Measurements from ENCODE around the gene GP1BA. TPM values are rescaled to one million over a fixed set of nuclear protein-coding genes. Genes with fewer than 3 reads are reported as not detected.
"Not testable (repeated sequence)": the region's sequence is repeated elsewhere in the genome, so short reads cannot be mapped to it uniquely, and the experiment has no call there.

The GP1BA gene
- total RNA-seq, 2 donors from 2014 or later: 0.11 TPM; not detected in 1

DNA sequence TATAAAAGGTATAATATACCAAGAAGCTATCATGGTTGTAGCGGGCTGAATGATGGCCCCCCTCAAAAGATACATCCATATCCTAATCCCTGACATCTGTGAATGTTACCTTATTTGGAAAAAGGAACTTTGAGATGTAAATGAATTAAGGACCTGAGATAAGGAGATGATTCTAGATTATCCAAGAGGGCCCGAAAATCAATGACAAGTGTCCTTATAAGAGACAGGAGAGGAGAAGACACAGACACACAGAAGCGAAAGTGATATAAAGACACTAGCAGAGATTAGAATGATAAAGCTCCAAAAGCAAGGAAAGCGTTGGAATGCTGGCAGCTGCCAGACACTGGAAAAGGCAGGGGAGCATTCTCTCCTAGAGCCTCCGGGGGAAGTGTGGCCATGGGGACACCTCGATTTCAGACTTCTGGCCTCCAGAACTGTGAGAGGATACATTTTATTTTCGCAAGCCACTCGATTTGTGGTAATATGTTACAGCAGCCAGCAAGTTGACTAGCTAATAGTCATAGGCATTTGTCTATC is 12.5 kb upstream of the GP1BA start:
- H3K4me3 Mint-ChIP-seq: no peak overlapping the region
- H3K36me3 Mint-ChIP-seq (ENCODE audit: low read depth): no peaks in the 10 kb centered on the region
- ATAC-seq (replicated peaks): no peak
- peaks cover 4% of the 10 kb centered on the region for H3K4me1 Mint-ChIP-seq
- no peaks in the 10 kb centered on the region for H3K27me3 Mint-ChIP-seq
- no peaks in the 10 kb centered on the region for H3K9me3 Mint-ChIP-seq
- no peak overlapping the region for H3K27ac Mint-ChIP-seq

DNA sequence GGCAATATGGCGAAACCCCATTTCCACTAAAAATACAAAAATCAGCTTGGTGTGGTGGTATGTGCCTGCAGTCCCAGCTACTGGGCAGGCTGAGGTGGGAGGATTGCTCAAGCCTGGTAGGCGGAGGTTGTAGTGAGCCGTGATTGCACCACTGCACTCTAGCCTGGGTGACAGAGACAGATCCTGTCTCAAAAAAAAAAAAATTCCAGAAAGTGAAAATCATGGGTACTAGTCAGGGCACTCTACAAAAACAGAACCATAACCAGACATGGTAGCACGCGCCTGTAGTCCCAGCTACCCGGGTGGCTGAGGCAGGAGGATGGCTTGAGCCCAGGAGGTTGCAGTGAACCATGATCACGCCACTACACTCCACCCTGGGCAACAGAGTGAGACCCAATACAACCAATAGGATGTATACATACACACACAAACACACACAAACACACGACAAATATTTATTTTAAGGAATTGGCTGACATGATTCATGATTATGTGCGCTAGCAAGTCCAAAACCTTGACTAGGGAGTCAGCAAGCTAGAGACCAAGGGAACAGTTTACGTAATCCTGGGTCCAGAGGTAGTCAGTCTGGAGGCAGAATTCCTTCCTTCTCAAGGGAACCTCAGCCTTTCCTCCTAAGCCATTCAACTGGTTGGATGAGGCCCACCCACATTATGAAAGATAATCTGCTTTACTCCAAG is 11.6 kb upstream of the GP1BA start:
- Mint-ChIP-seq H3K27ac (no peak overlapping the region), H3K4me3 (no peak overlapping the region)
- ATAC-seq (replicated peaks): no peak

DNA sequence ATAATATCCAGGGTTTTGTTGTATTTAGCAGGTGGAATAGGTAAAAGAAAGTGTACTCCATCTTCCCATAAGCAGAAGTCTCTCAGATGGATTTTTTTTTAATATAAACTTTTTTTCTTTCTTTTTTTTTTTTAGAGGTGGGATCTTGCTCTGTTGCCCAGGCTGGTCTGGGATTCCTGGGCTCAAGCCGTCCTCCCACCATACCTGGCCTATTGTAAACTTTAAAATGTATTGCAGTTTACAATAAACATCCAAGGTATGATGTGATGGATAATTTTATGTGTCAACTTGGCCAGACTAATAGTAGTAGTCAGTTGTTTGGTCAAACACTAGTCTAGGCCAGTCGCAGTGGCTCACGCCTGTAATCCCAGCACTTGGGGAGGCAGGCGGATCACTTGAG is 10.8 kb upstream of the GP1BA start:
- H3K36me3 Mint-ChIP-seq (ENCODE audit: low read depth): no peaks in the 10 kb centered on the region
- no peak overlapping the region for H3K4me3 Mint-ChIP-seq
- no peak overlapping the region for H3K27ac Mint-ChIP-seq
- H3K9me3 Mint-ChIP-seq: no peaks in the 10 kb centered on the region
- no peaks in the 10 kb centered on the region for H3K27me3 Mint-ChIP-seq
- no peak for ATAC-seq (replicated peaks)
- peaks cover 4% of the 10 kb centered on the region for H3K4me1 Mint-ChIP-seq

More for the DNA sequence above, 11.6 kb upstream of the GP1BA start:
- no peaks in the 10 kb centered on the region for H3K9me3 Mint-ChIP-seq
- no peaks in the 10 kb centered on the region for H3K27me3 Mint-ChIP-seq
- H3K36me3 Mint-ChIP-seq (ENCODE audit: low read depth): no peaks in the 10 kb centered on the region
- H3K4me1 Mint-ChIP-seq: peaks cover 4% of the 10 kb centered on the region

DNA sequence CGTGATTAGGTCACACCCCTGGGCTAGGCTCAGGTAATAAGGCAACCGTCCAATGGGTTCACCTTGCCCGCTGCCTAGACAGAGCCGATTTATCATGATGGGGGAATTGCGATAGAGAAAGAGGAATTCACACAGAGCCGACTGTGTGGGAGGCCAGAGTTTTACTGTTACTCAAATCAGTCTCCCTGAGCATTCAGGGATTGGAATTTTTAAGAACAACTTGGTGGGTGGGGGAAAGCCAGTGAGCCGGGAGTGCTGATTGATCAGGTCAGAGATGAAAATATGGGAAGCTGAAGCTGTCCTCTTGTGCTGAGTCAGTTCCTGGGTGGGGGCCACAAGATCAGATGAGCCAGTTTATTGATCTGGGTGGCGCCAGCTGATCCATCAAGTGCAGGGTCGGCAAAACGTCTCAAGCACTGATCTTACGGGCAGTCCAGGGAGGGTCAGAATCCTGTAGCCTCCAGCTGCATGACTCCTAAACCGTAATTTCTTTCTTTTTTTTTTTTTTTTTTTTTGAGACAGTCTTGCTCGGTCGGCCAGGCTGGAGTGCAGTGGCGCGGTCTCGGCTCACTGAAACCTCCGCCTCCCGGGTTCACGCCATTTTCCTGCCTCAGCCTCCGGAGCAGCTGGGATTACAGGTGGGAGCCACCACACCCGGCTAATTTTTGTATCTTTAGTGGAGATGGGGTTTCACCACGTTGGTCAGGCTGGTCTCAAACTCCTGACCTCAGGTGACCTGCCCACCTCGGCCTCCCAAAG is 5.3 kb upstream of the GP1BA start:
- peak; percentile 63 for ATAC-seq (replicated peaks)
- H3K27me3 Mint-ChIP-seq, H3K27ac Mint-ChIP-seq, H3K9me3 Mint-ChIP-seq, H3K4me1 Mint-ChIP-seq: not testable (repeated sequence)
- Mint-ChIP-seq H3K4me3 (peak overlapping the region; percentile 15), H3K36me3 (ENCODE audit: low read depth) (peaks cover 18% of the 10 kb centered on the region)

DNA sequence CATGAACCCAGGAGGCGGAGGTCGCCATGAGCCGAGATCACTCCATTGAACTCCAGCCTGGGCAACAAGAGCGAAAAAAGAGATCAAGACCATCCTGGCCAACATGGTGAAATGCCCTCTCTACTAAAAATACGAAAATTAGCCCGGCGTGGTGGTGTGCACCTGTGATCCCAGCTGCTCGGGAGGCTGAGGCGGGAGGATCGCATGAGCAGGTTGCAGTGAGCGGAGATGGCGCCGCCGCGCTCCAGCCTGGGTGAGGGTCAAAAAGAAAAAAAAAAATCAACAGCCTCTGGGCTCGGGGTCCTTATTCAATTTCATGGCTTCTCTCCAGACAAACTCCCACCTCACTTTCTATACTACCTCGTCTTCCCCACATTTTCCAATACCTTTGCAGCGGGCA is 3.2 kb upstream of the GP1BA start:
- H3K4me1 Mint-ChIP-seq: peaks cover 17% of the 10 kb centered on the region
- no peaks in the 10 kb centered on the region for H3K9me3 Mint-ChIP-seq
- H3K4me3 Mint-ChIP-seq: no peak overlapping the region
- ATAC-seq (replicated peaks): no peak
- peaks cover 20% of the 10 kb centered on the region for H3K36me3 Mint-ChIP-seq (ENCODE audit: low read depth)
- H3K27ac Mint-ChIP-seq: no peak overlapping the region
- no peaks in the 10 kb centered on the region for H3K27me3 Mint-ChIP-seq

DNA sequence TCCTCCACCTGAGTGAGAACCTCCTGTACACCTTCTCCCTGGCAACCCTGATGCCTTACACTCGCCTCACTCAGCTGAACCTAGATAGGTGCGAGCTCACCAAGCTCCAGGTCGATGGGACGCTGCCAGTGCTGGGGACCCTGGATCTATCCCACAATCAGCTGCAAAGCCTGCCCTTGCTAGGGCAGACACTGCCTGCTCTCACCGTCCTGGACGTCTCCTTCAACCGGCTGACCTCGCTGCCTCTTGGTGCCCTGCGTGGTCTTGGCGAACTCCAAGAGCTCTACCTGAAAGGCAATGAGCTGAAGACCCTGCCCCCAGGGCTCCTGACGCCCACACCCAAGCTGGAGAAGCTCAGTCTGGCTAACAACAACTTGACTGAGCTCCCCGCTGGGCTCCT is 679 bp downstream of the GP1BA start:
- H3K9me3 Mint-ChIP-seq: no peaks in the 10 kb centered on the region
- H3K4me3 Mint-ChIP-seq: no peak overlapping the region
- no peak for ATAC-seq (replicated peaks)
- H3K4me1 Mint-ChIP-seq: peaks cover 21% of the 10 kb centered on the region
- H3K27me3 Mint-ChIP-seq: no peaks in the 10 kb centered on the region
- H3K36me3 Mint-ChIP-seq (ENCODE audit: low read depth): peaks cover 48% of the 10 kb centered on the region
- peak overlapping the region; percentile 47 for H3K27ac Mint-ChIP-seq

DNA sequence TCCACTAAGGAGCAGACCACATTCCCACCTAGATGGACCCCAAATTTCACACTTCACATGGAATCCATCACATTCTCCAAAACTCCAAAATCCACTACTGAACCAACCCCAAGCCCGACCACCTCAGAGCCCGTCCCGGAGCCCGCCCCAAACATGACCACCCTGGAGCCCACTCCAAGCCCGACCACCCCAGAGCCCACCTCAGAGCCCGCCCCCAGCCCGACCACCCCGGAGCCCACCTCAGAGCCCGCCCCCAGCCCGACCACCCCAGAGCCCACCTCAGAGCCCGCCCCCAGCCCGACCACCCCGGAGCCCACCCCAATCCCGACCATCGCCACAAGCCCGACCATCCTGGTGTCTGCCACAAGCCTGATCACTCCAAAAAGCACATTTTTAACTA is 1.6 kb downstream of the GP1BA start:
- peaks cover 27% of the 10 kb centered on the region for H3K4me1 Mint-ChIP-seq
- no peaks in the 10 kb centered on the region for H3K27me3 Mint-ChIP-seq
- H3K36me3 Mint-ChIP-seq (ENCODE audit: low read depth): peaks cover 50% of the 10 kb centered on the region
- no peak overlapping the region for H3K4me3 Mint-ChIP-seq
- H3K9me3 Mint-ChIP-seq: no peaks in the 10 kb centered on the region
- peak overlapping the region; percentile 47 for H3K27ac Mint-ChIP-seq
- no peak for ATAC-seq (replicated peaks)

DNA sequence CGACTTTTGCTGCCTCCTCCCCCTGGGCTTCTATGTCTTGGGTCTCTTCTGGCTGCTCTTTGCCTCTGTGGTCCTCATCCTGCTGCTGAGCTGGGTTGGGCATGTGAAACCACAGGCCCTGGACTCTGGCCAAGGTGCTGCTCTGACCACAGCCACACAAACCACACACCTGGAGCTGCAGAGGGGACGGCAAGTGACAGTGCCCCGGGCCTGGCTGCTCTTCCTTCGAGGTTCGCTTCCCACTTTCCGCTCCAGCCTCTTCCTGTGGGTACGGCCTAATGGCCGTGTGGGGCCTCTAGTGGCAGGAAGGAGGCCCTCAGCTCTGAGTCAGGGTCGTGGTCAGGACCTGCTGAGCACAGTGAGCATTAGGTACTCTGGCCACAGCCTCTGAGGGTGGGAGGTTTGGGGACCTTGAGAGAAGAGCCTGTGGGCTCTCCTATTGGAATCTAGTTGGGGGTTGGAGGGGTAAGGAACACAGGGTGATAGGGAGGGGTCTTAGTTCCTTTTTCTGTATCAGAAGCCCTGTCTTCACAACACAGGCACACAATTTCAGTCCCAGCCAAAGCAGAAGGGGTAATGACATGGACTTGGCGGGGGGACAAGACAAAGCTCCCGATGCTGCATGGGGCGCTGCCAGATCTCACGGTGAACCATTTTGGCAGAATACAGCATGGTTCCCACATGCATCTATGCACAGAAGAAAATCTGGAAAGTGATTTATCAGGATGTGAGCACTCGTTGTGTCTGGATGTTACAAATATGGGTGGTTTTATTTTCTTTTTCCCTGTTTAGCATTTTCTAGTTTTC is 2.3 kb downstream of the GP1BA start:
- H3K27ac Mint-ChIP-seq: peak overlapping the region; percentile 47
- H3K4me1 Mint-ChIP-seq: peaks cover 27% of the 10 kb centered on the region
- peak overlapping the region; percentile 42 for H3K4me3 Mint-ChIP-seq
- H3K36me3 Mint-ChIP-seq (ENCODE audit: low read depth): peaks cover 50% of the 10 kb centered on the region
- ATAC-seq (replicated peaks): peak; percentile 85
- H3K27me3 Mint-ChIP-seq: no peaks in the 10 kb centered on the region
- no peaks in the 10 kb centered on the region for H3K9me3 Mint-ChIP-seq

DNA sequence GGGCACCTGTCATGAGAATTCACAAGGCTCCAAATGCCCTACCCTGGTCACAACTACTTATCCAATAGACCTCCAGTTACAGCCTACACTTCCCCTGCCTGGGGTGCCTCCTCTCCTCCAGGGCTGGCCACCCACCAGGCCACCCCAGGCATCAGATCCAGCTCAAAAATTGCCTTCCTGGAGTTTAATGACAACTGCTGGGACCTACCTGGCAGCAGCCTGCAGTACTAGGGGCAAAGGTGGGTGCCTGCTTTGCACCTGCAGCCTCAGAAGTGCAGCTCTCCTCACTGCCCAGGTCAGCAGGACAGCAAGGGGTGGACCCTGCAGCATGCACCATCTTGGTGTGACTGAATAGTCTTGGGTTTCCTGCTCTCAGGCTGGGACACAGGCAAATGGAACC is 3.6 kb downstream of the GP1BA start:
- no peak for ATAC-seq (replicated peaks)
- H3K27ac Mint-ChIP-seq: peak overlapping the region; percentile 25
- peaks cover 54% of the 10 kb centered on the region for H3K36me3 Mint-ChIP-seq (ENCODE audit: low read depth)
- no peaks in the 10 kb centered on the region for H3K27me3 Mint-ChIP-seq
- no peak overlapping the region for H3K4me3 Mint-ChIP-seq
- peaks cover 27% of the 10 kb centered on the region for H3K4me1 Mint-ChIP-seq
- no peaks in the 10 kb centered on the region for H3K9me3 Mint-ChIP-seq

DNA sequence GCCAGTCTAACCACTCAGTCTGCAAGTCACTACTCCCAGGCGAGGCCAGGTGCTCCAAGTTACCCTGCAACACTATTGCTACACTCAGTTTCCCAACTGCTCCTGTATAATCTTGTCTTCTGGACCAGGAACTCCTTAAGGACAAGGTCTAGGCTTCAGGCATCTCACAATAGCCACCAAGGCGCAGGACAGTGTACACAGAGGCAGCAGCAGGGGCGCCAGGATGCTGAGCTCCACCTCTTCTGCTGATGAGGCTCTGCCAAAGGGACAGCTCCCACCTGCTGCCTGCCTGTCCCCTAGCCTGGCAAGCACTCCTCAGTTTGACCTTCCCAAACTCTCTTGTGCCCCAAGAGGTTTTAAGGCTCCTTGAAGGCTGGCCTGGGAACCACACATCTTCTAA is 4.4 kb downstream of the GP1BA start:
- H3K27ac Mint-ChIP-seq: peak overlapping the region; percentile 41
- H3K9me3 Mint-ChIP-seq: no peaks in the 10 kb centered on the region
- no peak overlapping the region for H3K4me3 Mint-ChIP-seq
- no peaks in the 10 kb centered on the region for H3K27me3 Mint-ChIP-seq
- H3K4me1 Mint-ChIP-seq: peaks cover 33% of the 10 kb centered on the region
- no peak for ATAC-seq (replicated peaks)
- peaks cover 61% of the 10 kb centered on the region for H3K36me3 Mint-ChIP-seq (ENCODE audit: low read depth)

DNA sequence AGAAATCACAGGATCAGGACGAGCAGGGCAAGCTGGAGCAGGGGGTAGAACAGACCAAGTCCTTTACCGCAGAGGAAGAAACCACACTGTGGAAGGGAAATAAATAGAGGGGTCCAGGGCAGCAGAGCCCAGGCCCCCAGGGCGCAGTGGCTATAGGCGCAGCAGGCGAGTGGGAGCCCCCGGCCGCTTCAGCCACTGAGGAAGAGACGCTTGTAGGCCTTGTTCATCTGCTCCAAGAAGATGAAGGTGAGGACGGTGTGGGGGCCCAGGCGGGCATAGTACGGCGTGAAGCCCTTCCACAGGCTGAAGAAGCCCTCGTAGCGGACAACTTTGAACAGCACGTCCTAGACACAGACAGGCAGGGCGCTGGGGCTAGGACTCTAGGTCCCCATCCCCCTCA is 5.5 kb downstream of the GP1BA start:
- Mint-ChIP-seq H3K27ac (peak overlapping the region; percentile 41), H3K9me3 (no peaks in the 10 kb centered on the region), H3K4me1 (peaks cover 40% of the 10 kb centered on the region), H3K36me3 (ENCODE audit: low read depth) (peaks cover 73% of the 10 kb centered on the region), H3K4me3 (peak overlapping the region; percentile 91), H3K27me3 (no peaks in the 10 kb centered on the region)
- ATAC-seq (replicated peaks): no peak

DNA sequence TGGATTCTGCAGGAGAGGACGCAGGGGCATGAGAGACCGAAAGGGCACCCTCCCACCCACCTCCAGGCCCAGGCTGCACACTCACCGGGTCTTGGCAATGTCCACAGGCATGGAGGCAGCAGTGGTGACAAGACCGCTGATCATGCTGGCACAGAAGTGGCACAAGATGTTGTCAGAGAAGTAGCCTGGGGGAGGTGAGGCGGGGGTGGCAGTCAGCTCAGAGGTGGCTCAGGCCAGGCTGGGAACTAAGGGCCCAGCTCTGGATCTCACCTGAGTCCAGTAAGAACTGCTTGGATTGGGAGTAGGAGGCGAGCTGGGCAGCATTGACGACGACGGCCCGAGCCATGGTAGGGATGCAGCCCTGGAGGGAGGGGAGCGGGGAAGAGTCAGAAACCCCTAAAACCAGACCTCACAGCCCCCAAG is 6.0 kb downstream of the GP1BA start:
- Mint-ChIP-seq H3K4me3 (peak overlapping the region; percentile 91), H3K36me3 (ENCODE audit: low read depth) (peaks cover 78% of the 10 kb centered on the region), H3K9me3 (no peaks in the 10 kb centered on the region), H3K4me1 (peaks cover 44% of the 10 kb centered on the region), H3K27me3 (no peaks in the 10 kb centered on the region), H3K27ac (peak overlapping the region; percentile 93)
- ATAC-seq (replicated peaks): no peak

DNA sequence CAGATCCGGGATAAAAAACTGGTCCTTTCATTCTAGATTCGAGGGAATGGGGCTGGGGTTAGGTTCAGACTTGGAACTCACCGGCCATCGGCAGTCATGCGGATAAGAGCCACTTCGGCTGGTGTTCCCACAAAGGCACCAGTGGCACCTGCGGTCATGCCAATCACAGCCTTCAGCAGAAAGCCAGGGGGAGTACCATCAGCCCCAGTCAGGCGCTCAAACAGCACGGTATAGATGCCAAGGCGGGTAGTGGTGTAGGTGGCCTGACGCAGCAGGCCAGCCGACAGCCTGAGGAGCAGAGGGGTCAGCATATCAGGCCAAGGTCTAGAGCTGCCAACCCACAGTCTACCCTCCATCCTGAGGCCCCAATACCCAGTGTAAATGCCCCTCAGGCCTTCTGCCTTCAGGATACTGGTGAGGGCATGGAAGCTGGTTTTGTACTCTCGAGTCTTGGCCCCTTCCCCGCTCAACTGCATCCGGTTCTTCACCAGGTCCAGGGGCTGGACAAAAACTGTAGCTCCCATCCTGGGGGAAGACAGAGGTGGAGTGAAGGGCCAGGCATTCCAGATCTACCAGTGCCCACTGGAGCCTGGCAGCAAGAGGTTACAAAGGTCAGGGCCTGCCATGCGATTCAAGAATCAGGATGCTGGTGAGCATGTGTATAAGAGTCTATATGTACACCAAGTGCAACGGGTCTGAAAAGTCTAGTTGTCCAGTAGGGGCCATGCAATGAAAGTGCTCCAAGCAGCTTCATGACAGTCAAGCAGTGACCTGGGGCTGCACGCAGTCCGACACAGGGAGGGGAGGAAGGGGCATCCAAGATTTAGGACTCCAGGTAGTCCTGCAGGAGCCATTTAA is 6.8 kb downstream of the GP1BA start:
- Mint-ChIP-seq H3K4me3 (peak overlapping the region; percentile 91), H3K27ac (peak overlapping the region; percentile 93), H3K9me3 (no peaks in the 10 kb centered on the region), H3K27me3 (no peaks in the 10 kb centered on the region), H3K36me3 (ENCODE audit: low read depth) (peaks cover 84% of the 10 kb centered on the region), H3K4me1 (peaks cover 41% of the 10 kb centered on the region)
- ATAC-seq (replicated peaks): no peak

DNA sequence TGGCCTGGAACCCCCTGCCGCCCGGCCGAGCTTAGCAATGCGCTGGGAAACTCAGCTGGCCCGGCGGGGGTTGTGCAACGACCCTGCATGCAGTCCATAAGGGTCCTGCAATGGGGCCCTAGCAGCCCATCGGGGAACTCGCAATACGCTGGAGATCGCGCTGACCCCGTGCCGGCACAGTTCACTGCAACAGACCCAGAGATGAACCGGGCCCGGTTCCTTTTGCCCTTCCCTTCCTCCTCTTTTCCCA is 7.4 kb downstream of the GP1BA start:
- peak; percentile 0 for ATAC-seq (replicated peaks)
- Mint-ChIP-seq H3K9me3 (no peaks in the 10 kb centered on the region), H3K36me3 (ENCODE audit: low read depth) (peaks cover 84% of the 10 kb centered on the region), H3K4me3 (peak overlapping the region; percentile 91), H3K4me1 (peaks cover 41% of the 10 kb centered on the region), H3K27ac (peak overlapping the region; percentile 93), H3K27me3 (no peaks in the 10 kb centered on the region)
